ENCODE measurements around the gene ETNPPL.
"Not testable (repeated sequence)": the region's sequence is repeated elsewhere in the genome, so short reads cannot be mapped to it uniquely, and the experiment has no call there.

The ETNPPL gene

DNA sequence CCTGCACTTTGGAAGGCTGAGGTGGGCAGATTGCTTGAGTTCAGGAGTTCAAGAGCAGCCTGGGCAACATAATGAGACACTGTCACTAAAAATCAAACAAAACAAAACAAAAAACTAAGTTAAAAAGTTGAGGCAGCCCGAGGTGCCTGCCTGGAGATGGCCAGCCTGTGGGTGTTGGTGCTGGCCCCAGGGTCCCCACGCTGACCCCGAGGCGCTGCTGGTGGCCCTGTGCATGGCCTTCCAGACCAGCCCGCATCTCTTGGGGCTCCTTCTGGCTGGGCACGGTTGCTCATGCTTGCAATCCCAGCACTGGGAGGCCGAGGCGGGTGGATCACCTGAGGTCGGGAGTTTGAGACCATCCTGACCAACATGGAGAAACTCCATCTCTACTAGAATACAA, 4.4 kb downstream of the ETNPPL start:
- DNase-seq (ENCODE audit: low read depth in 2 of 2, low spot score in 1 of 2) = no peak

- no peak for DNase-seq (ENCODE audit: low read depth in 2 of 2, low spot score in 1 of 2)
Observed at GRCh38 chr4:108754327-108754726, 8.5 kb downstream of the ETNPPL start.

DNA sequence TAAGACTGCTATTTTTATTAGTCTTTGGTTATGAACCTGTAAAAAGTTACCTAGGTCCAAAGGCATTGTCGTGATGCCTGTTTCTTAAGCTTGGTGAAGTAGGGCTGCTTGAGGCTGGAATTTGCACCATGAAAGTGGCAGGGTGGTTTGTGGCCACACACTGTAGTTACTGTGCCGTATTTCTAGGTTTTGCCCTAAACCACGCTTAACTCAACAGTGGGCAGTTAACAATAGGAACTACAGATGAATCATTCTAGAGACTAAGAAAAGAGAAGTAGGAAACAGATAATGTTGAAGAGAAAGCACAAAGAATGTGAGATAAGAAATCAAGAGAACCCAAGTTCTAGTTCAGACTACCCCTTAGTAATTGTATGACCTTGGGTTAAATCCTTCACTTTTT, 11.5 kb downstream of the ETNPPL start:
- DNase-seq (ENCODE audit: low read depth in 2 of 2, low spot score in 1 of 2) = no peak

- no peak for DNase-seq (ENCODE audit: low read depth in 2 of 2, low spot score in 1 of 2)
Observed at GRCh38 chr4:108749119-108749518, 13.7 kb downstream of the ETNPPL start.

GRCh38 chr4:108746511-108746910, 16.3 kb downstream of the ETNPPL start:
- no peak for DNase-seq (ENCODE audit: low read depth in 2 of 2, low spot score in 1 of 2)

DNA sequence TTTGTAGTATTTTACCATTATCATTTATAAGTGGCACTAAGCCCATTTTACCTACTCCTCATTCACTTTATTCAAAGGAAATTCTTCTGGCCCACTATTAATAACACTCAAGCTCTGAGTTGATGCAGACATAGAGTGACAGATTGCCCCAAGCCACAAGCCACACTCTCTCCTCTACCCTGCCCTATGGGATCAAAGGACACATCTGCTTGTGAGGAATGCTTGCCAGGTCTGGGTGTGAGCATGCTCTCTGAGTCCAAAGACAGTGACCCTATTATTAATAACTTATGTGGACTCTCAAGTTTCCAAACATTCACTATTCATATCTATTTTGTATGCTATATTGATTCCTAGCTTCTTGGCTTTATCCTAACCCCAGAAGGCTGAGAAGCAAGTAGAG, 18.5 kb downstream of the ETNPPL start:
- DNase-seq (ENCODE audit: low read depth in 2 of 2, low spot score in 1 of 2) = no peak

- no peak for DNase-seq (ENCODE audit: low read depth in 2 of 2, low spot score in 1 of 2)
Observed at GRCh38 chr4:108742451-108743420, 20.1 kb downstream of the ETNPPL start.

GRCh38 chr4:108738003-108738706, 24.7 kb downstream of the ETNPPL start:
- no peak for DNase-seq (ENCODE audit: low read depth in 2 of 2, low spot score in 1 of 2)

- DNase-seq (ENCODE audit: low read depth in 2 of 2, low spot score in 1 of 2) = no peak
Observed at GRCh38 chr4:108731006-108731405, 31.8 kb downstream of the ETNPPL start.

DNA sequence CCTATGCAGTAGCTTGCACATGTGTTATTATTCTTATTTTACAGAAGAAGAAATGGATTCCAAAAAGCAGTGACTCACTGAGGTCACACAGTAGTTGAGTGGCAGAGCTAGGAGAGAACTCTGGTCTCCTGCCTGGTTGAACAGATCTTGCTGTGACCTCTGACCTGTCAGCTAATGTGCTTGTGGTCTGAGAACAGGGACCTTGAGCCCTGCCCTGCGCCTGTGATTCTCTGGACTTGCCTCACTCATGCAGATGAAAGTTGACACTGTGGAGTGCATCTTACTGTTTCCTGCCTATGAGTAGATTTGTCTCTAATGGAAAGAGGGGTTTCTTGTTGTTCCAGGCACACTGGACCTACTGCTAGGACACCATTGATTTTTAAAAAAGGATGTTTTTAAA, 32.3 kb downstream of the ETNPPL start:
- DNase-seq (ENCODE audit: low read depth in 2 of 2, low spot score in 1 of 2) = no peak

DNA sequence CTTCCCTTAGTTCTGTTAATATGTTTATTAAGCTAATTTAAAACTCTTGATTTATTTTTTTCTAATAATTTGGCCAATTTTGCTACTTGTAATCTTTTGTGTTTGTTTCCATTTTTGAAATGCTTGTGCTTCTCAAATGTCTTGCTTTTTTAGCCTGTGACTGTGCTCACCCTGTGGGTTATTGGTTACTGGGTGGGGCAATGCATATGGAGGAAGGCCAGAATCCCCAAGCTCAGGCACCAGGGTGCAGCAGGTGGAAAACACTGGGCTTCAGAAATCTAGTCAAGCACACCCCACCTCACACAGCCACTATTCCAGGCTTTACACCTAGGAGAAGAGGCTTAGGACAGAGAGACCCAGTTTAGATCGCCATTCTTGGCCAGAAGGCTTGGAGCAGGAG, 33.1 kb downstream of the ETNPPL start:
- DNase-seq (ENCODE audit: low read depth in 2 of 2, low spot score in 1 of 2) = no peak

DNA sequence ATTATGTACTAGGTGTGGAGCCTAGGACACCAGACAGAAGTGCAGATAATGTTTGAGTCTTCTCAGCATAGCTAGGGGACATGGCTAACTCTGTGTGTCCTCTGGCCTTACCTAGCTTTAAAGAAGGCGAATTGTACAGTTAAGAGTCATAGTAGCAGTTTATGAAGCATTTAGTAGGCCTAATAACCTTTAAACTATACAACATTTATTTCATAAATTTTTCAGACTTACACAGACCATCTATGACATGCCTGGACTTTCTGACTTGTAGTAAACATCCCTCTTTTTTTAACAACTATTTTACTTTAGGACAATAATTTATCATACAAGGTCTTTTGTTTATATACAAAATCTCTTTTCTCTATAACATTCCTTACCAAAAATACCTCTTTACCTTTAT, 37.4 kb downstream of the ETNPPL start:
- DNase-seq (ENCODE audit: low read depth in 2 of 2, low spot score in 1 of 2) = no peak

DNA sequence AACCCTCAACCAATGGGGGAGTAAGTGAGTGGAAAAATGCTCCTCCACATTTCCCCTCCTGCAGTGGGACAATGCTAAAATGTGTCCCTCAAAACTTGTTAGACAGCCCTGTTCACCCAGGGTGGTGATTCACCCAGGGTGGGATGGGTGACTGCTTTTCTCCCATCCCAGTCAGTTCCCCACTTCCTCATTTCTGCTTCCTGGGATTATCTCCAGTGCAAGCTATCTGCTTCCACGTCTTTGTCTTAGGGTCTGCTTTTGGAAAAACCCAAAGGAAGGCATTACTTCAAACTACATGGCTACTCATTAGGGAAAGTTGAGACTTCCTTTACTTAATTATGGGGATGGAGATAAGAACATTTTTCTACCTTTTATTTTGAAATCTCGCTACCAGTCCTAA, 45.5 kb downstream of the ETNPPL start:
- no peak for DNase-seq (ENCODE audit: low read depth in 2 of 2, low spot score in 1 of 2)

GRCh38 chr4:108716340-108716739, 46.5 kb downstream of the ETNPPL start:
- no peak for DNase-seq (ENCODE audit: low read depth in 2 of 2, low spot score in 1 of 2)

- no peak for DNase-seq (ENCODE audit: low read depth in 2 of 2, low spot score in 1 of 2)
Observed at GRCh38 chr4:108714880-108715279, 48.0 kb downstream of the ETNPPL start.

- not testable (repeated sequence) for DNase-seq (ENCODE audit: low read depth in 2 of 2, low spot score in 1 of 2)
Observed at GRCh38 chr4:108710578-108710977, 52.3 kb downstream of the ETNPPL start.

DNA sequence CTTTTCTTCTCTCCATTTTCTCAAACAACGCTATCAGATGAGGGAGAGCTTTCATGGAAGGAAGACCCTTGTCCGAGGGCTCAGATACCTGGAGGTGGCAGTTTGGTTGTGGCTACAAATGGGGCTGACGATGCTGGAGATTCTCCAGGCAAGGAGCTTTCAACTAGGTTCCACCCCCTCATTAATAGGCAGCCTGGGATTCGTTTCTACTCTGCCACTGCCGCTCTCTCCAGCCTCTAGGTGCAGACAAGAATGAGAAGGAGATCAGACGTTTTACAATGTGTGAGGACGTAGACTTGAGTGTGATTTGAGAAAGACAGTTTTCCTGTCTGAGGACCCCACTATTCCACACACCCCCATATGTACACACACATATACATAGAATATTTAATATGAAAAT, 53.1 kb downstream of the ETNPPL start:
- DNase-seq (ENCODE audit: low read depth in 2 of 2, low spot score in 1 of 2) = no peak

DNA sequence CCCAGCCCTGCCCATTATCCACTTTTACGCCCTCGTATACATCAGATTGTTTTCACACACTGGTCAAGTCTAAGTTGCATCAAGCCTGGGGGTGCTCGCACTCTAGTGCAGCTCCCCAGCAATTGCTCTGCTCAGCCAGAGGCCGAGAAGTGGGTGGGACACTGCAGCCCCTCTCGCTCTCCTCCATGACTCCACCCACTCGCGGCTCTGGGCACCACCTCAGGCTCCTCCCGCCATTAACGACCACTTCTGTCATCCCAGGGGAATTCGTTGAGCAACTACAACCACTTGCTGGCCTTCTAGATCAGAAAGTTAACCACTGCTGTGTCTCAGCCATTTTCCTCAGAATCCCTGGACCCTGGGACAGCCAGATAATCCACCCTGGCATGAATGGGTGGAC, 53.6 kb downstream of the ETNPPL start:
- DNase-seq (ENCODE audit: low read depth in 2 of 2, low spot score in 1 of 2) = no peak

DNA sequence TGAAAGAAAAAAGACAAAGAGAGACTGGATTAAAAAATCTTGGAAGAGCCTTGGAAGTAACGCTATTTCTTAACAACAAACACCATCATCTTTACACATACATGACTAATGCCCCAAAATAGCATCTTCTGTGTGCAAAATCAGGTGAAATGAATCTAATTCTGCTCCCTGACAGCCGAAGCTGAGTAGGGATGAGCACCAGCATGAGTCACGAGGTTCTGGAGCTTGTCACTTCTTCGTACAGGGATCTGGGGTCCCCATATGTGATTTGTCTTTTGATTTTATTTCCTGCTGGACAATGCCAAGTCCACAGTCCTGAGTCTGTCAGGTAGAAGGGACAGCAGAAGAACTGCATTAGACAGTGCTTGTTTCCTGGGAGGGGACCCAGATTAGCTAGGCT, 56.6 kb downstream of the ETNPPL start:
- no peak for DNase-seq (ENCODE audit: low read depth in 2 of 2, low spot score in 1 of 2)

GRCh38 chr4:108703966-108704365, 58.9 kb downstream of the ETNPPL start:
- DNase-seq (ENCODE audit: low read depth in 2 of 2, low spot score in 1 of 2) = no peak

- no peak for DNase-seq (ENCODE audit: low read depth in 2 of 2, low spot score in 1 of 2)
Observed at GRCh38 chr4:108703370-108703769, 59.5 kb downstream of the ETNPPL start.

DNA sequence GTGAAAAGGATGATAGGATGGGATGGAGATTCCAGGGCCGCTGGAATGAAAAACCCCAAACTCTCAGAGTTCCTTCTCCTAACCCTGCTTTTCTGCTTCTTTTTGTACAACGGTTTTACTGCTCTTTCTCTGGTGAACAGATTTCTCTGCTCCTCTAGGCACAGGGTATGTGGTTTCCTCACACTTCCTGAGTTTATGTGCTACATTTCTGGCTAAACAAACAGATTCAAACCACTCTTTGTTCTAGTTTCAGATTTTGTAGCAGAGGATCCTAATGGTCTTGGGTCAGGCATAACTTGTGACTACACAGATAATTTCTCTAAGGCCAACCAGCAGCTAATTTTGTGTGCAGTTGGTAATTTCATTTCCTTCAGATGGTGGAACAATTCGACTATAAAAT, 59.9 kb downstream of the ETNPPL start:
- no peak for DNase-seq (ENCODE audit: low read depth in 2 of 2, low spot score in 1 of 2)
